Pons (tissue), 1 donor: ENCODE data around the gene TAF1B.

ENCODE experiments used
- DNase-seq: peaks from one replicate; pipeline ENCODE4 v3.0.0-alpha.2; 2016; ENCODE audit warnings: low spot score

TAF1B gene

DNA sequence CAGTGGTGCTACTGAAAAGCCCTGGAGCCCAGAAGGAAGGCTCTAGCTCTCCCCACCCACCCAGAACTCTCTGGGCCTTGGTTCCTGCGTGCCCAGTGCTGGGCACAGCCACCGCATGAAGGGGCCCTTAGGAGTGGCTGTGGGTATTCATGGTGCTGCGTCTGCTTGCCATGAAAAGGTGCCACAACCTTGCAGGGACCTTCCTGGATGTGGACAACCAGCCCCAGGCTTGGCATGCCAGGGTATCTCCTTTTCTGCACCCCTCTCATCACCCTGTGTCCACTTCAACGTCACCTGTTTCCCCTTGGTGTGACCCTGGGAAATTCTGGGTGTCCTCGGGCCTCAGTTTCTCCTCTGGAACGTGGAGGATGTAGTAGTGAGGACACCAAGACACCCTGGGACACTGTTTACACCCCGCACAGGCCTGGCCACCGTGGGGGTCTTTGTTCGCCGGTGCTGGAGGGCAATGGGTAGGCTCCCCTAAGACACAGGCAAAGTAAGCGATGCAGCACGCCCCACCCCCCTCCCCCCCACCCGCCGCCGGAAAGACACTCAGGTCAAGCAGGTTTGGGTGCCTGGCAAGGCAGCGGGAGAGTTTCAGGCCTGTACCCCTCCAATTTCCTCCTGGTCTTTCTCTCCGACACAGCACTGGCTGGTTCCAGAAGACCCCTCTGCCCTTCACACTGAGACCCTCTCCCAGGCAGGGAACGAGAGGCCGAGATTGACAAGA is 34.8 kb upstream of the TAF1B start:
- DNase-seq = no peak

GRCh38 chr2:9809064-9809356 is 34.3 kb upstream of the TAF1B start:
- no peak for DNase-seq

DNA sequence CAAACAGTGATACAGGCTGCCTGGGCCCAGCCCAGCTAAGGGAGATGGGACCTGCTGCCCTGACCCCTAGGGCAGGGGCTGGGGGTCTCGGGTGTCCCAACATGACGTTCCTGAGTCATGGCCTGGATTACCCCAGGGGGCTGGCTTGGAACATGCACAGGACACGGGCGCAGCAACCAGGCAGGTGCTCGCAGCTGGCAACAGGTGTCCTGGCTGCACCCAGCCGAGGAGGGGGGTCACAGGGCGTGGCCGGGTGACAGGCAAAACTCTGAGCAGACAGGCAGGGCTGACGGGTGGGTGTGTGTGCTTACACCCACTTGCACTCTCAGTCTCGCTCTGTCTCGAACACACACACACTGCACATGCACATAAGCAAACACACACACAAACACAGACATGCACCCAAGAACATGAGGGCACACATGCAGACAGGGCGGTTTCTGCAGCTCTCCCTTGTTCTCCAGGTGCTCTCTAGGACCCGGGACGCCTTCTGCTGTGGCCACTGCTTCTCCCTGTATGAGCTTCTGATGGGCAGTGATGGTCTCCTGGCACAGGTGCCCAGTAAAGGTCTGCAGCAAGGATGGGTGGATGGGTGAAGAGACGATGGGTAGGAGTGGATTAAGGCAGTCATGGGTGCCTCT is 33.7 kb upstream of the TAF1B start:
- no peak for DNase-seq

DNA sequence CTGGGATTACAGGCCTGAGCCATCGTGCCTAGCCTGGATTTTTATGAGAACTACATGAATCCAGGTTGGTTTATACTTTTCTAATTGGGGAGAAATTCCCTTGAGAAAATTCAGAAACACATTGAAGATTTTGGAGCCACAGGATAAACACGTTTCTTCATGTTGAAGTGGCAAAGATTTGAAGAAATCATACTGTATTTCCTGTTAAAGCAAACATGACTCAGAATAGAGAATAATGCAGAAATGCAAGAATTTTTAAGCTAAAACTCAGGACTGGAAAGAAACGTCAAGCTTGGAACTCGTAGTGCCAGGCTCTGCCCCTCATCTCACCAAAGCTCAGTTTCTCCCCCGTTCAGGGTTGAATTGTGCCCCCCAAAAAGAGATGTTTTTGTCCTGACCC is 32.1 kb upstream of the TAF1B start:
- DNase-seq = no peak

DNA sequence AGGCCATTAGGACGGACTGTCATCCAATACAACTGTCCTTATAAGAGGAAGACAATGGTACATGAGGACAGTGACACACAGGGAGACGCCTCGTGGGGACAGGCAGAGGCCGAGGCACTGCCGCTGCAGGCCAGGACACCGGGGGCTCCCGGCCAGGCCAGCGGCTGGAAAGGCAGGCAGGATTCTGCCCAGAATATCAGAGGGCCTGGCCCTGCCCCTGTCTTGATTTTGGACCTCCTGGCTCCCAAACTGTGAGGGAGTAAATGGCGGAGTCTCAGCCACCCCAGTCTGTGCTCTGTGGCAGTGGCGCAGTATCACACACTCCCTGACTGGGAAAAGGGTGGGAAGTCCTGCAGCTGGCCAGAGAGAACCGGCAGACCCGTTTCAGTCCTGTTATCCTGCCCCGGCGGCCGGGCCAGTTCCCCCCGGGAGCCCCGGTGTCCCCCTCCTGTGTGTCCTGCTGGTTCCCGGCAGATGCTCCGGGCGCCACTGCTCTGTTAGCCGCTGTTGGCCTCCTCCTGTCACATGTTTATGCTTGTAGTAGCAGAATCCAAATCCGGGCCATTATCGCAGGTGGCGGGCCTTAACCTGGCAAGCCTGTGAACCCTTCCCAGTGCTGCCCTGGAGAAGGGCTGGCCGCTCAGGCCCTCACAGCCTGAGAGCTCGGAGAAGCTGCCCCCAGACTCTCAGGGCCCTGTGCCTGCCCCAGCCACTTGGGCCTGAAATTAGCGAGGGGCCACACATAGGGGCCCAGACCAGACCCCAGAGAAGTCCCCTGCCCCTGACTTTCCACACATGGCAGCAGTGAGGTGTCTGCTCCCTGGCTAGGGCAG is 31.4 kb upstream of the TAF1B start:
- DNase-seq = no peak

- no peak for DNase-seq
Observed at GRCh38 chr2:9812945-9813311, 30.3 kb upstream of the TAF1B start.

DNA sequence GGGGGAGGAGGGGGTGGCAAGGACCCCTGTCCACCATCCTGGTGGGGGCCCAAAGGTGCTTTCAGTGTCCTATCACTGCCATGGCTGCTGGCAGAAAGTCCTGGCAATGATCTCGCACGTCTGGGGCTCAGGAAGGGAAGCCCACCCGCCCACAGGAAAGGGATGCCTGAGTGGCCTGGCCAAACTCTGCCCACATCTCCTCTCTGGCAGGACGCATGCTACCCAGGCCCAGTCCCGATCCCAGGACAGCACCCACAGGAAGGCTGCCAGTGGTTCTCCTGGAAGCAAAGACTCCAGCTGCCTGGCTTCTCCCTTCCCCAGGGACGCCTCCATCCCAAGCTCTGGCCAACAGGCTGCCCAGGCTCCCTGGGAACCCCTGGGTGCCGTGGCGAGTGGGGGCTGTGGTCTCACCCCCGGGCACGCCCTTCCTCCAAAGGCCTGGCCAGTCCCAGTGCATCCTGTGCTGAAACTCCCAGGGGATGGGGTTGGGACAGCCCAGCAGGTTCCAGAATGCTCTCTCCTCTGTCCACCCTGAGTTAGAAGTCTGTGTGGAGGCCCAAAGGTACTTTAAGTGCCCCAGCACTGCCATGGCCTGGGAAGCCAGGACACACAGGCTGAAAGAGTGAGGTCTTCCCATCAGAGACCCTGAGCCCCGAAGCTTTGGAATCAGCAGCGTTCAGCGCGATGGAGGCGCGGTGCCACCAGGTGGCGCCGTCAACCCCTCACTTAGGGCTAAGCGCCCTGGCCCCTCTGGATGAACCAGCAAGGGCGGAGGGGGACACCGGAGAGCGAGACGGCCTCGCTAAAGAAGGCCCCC is 29.8 kb upstream of the TAF1B start:
- DNase-seq = peak; percentile 28

GRCh38 chr2:9814129-9814868 is 29.0 kb upstream of the TAF1B start:
- DNase-seq = no peak

DNA sequence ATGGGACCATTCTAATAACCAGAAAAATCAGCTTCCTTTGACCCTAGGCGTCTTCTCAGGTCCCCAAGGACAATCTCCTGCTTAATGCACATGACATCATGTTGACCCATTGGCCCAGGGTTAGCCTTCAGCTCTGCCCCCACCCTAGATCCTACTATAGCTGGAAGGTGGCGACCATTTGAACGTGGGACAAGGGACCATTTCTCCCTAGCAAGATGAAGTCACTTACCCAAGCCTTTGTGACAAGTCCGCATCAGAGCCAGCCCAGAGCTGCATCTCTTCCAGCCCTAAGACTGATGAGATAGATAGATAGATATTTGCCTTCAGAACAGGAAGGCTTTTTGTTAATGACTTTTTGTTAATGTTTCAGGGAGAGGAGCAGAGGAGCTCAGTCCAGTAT is 28.2 kb upstream of the TAF1B start:
- no peak for DNase-seq

DNA sequence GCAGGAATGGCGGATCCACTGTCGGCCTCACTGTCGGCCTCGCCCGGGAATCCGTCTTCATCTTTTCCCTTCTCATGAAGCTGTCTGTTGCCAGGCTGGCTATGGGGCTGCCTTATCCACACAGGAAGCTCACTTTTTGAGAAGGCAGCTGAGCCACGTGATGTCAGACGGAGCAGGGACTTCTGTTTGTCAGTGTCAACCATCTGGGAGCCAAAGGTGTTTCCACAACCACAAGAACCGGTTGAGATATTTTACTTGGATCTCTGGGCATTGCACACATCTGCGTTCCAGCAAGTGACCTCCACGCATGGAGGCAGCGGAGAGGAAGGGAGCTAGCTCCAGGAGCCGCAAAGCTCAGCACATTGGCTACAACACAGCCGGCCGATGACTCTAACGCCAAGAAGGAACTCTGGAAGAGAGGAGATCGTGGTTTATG is 27.4 kb upstream of the TAF1B start:
- no peak for DNase-seq

- no peak for DNase-seq
Observed at GRCh38 chr2:9818097-9818496, 25.2 kb upstream of the TAF1B start.

- no peak for DNase-seq
Observed at GRCh38 chr2:9819551-9819950, 23.7 kb upstream of the TAF1B start.

GRCh38 chr2:9820020-9820973 is 23.0 kb upstream of the TAF1B start:
- DNase-seq = no peak

DNA sequence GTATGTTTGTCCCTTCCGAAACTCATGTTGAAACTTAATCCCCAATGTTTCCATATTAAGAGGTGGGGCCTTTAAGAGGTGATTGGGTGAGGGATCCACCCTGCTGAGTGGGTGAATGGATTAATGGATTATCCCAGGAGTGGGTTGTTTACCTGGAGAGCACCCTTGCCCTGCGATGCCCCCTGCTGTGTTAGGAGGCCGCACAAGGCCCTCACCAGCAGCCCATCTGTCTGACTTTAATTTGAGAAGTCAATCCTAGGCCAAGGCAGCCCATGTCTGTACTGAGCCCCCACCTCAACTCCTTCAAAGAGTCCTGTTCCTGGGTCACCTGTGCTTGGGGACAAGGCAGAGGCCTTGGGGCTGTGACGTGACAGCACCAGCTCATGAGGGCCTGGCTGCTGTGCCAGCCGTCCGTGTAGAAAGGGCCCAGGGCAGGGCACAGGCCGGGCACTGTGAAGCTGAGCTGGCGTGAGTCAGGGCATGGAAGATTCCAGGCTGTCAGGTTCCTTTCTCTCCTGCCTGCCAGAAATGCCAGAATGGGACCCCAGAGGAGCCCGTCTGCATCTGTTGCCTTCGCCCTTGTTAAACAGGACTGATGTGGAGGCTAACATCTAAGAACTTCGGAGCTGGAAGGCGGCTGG is 21.3 kb upstream of the TAF1B start:
- no peak for DNase-seq

- DNase-seq = no peak
Observed at GRCh38 chr2:9824441-9824840, 18.8 kb upstream of the TAF1B start.

- DNase-seq = no peak
Observed at GRCh38 chr2:9824956-9825720, 18.1 kb upstream of the TAF1B start.

- no peak for DNase-seq
Observed at GRCh38 chr2:9826208-9826607, 17.1 kb upstream of the TAF1B start.

GRCh38 chr2:9830685-9831410 is 12.4 kb upstream of the TAF1B start:
- DNase-seq = no peak

GRCh38 chr2:9831670-9832069 is 11.6 kb upstream of the TAF1B start:
- DNase-seq = no peak
